HG03520 (cell line): Measurements from ENCODE around the gene LRRTM4.

ENCODE experiments used
- ATAC-seq: cut with Tn5 transposase; IDR thresholded peaks from one replicate; pipeline ENCODE4 v1.9.1; 2021; ENCODE audit warnings: mild to moderate bottlenecking, moderate library complexity; ENCODE audit not compliant: unreplicated experiment

The LRRTM4 gene

DNA sequence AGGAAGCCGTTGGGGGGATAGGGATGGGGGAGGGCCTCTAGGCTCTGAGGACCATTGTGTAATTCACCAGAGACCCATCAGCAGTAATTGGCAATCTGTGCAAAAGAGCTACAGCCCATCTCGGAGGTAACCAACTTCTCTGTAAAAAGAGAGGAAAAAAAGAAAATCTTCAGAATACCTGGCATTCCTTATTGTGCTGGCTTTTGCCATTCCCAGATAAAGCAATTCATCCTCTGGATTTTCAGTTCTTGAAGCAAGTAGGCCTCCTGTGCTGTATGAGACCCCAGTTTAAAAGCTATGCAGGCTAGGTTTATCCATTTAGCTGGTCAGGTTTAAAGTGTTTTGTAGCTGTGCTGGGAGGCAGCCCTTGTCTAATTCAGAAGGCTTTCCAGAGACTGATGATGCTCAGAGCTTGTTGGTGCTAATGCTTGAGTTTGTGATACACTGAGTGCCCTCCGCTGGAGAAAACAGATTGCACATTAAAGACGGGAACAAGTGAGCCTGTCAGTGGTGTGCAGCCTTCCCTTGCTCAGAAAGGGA is at the start of gene LRRTM4:
TSS of gene LRRTM4 (minus strand) at position 446 of the 540 bp plus-strand sequence.
- ATAC-seq = no peak

DNA sequence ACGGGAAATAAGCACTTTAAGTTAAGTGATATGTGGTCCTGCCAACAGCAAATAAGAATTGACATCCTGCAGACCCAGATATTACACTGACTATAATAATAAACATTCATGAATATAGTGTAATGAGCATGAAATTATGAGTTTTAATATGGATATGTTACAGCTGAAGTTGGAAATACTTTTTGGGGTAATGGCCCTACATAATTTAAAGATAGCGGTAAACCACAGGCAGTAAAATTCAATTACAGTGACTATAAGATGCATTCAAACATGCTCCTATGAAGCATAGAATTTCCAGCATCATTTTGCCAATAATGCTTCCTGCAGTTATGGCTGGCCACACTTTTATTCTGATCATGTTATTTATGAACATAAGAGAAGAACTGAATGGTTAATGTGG is 49.4 kb upstream of the LRRTM4 start:
- ATAC-seq = no peak

DNA sequence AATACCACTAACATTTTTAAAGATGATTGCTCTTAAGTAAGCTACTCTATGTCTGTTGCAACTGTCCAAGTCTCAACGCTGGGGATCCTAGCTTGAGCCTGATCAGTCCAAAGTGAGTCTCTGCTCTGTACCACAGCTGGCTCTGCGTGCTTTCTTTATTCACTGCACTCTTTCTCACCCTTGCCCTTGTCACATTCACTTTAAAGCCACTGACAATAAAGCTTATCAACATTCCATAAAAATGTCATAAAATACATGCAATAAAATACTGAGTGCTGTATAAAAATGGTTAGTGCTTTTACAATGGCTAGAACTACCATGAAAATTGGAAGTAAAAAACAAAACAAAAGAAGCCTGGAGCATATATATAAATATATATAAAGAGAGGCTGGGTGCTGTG is 45.5 kb upstream of the LRRTM4 start:
- ATAC-seq = no peak

DNA sequence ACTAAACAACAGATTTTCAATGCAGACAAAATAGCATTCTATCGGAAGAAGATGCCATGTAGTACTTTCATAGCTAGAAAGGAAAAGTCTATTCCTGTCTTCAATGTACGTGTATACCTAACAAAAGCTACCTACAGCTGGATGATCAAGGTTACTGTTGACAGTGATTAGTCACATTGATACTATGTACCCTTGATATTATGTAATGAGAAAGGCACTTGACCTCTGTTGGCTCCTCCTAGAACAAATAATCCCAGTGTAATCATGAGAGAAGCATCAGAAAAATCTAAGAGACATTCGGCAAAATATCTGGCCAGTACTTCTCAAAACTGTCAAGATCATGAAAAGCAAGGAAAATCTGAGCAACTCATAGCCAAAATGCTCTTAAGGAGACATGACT is 44.4 kb upstream of the LRRTM4 start:
- ATAC-seq = no peak

DNA sequence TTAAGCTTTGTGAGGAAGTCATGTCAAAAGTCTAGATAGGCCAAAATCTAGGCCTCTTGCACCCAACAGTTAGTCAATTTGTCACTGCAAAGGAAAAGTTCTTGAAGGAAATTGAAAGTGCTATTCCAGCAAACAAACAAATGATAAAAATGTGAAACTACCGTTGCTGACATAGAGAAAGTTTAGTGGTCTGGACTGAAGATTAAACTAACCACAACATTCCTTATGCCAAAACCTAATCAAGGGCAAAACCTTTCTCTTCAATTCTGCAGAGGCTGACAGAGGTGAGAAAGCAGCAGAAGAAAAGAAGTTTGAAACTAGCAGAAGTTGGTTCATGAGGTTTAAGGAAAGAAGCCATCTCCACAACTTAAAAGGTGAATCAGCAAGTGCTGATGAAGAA is 44.0 kb upstream of the LRRTM4 start:
- ATAC-seq = no peak

DNA sequence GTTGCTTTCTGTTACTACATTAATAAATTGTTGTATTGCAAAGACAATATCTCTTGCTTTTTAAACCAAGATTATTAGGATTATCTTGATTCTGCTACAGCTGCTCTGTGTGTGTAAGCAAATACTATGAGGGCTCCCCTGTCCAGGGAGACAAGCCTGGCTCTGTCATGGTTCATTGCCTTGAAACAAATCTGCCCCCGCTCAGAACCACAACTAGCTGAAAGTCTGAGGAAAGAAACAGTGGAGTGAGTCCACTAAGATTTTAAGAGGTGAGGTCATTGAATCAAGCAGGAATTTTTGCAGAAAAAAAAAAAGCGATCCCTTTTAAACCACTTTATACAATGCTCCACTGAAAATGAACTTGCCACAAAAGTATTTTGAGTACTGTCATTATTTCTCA is 30.8 kb upstream of the LRRTM4 start:
- ATAC-seq = no peak

DNA sequence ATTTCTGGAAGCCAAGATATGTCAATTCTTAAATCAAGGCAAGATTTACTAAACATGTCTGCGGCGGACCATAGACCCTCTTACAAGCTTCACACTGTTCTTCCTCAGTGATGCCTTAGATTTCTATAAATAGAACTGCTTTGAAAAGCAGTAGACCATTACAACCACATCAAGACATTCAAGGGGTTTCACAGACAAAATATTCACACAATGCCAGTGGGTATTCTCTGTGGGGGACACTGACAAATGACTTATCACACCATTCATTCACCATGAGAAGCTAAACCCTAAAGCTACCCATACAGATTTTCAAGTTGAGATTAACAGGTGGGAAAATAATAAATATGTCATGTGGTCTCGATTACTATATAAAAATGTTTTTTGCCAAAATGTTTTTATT is 15.9 kb upstream of the LRRTM4 start:
- ATAC-seq = no peak

DNA sequence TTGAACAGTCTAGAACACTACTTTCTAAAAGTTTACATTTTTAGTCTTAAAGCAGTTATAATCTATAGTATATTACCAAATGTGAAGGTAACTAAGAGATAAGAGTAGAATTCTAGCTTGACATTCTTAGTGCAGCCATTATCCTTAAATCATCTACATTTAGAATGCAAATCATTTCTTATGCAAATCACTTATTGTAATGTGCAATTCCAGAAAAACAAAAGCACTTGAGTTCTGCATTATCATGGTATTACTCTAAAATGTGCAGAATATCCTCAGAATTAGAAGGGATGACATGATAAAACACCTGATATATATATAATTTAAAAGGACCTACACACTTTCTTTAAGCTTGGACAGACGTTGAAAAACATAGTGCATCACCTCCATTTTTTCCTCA is 712 bp upstream of the LRRTM4 start:
- no peak for ATAC-seq

DNA sequence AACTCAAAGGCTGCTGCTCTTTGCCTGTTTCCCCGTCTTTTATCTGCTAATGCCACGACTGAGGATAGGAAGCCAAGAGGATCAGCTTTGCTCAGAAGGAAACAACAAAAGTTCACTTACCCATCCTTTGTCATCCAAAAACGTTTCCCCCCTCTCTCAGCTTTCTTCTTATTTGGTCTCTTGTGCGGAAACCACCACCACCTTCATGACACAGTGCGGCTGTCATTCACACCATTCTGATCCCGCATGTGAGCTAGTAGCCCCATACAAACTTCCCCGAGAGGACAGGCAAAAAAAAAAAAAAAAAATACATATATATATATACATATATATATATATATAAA is 656 bp downstream of the LRRTM4 start:
- ATAC-seq = no peak

DNA sequence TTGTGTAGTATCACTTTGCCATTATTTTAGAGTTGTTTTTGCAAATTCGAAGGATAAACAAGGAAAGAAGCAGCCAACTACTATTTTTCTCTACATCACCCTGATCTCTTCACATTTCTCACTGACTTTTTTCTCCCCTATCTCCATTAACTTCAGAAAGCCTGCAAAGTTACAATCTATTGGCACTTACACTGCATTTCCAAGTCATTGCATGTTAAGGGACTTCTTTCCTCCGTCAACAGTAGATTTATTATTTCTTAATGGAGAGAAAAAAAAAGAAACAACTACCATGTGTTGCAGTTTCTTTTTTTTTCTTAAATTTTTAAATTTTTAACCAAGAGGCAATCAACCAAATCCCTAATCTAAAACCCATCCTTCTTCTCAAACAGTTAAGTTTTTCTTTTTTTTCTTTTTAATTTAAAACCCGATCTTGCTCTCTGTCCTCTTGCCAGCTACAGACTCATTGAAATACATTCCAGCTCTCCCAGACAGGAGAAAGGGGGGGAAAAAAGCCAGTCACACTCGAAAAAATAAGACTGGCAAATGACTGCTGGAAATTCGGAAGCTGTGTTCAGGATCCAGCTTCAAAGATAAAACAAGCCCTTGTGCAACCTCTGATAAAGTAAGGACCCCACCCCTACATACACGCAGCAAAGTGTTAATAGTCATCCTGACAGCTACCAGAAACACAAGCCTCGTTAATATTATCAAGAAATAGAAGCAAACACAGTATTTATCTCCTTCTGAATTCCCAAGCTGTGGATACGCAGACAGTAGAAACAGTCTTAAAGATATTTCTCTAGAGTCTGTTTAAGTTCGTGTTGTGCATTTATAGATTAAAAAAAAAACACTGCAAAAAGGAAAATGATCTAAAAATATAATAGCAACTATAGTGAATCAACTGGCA is 1.3 kb downstream of the LRRTM4 start:
- ATAC-seq = no peak

DNA sequence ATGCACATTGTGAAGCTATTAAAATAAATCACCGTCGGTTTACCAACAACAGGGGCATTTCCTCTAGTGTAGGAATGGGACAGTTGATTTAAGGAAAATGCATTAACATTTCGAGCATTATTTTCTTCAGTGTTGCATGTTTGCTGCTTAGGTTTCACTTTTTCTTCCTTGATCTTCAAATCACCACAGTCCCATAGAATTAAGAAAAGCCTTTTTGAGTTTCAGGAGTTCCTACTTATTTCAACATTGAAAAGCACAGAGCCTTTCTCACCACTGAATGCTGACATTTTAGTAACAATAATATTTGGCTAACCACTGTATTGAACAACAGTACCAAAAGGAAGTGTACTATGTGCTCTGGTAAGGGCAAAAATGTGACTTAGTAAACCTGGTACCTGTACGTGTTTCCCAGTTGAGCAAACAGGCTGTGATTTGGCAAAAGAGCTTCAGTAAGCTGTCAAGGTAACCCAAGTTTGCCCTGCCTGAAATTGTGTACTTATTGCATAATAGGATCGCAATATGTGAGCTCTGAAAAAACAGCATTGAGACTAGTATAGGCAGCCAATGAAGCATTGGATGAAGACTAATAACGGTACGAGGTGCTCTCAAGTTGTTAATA is 2.2 kb downstream of the LRRTM4 start:
- ATAC-seq = no peak

DNA sequence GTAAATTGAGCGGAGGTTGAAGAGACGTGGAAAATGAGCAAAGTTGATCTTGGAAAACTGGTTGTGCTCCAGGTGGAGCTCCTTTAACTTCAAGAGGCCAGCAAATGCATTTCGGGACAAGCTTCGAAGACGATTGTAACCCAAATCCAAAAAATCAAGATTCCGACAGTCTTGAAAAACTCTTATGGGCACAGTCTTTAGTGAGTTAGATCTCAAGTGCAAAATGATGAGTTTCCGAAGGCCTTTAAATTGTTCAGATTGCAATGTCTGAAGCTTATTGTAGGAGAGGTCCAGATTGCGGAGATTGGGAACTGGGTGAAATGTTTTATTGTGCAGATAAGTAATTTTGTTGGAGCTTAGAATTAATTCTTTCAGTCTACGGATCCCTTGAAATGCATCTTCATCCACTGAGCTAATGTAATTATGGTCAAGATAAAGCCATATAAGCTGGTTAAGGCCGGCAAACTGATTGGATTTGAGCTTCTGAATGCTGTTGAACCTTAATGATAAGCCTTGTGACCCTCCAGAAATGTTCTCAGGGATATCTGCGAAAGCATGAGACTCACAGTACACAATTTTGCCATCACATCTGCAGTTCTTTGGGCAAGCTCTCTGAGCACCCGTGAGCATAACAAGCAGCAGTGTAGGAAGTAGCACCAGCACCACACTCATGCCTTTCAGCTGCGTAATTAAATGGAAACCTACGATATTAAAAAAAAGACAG is 2.9 kb downstream of the LRRTM4 start:
- no peak for ATAC-seq

DNA sequence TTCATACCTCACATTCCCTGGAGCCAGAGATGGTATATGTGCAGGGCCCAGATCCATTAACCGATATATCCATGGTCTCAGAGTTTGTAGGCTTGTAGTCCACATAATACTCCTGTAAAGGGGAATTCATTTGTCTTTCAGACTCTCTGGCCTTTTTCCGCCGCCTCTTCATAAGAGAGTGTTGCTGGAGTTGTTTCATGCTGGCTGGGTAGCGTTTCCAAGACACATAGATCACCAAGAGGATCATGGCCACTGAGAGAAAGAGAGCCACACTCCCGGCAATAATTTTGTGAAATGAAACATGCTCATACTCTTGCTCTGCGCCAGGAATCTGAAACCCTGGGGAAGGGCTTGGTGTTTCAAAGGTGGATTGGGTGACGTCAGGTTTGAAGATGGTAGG is 3.9 kb downstream of the LRRTM4 start:
- no peak for ATAC-seq

DNA sequence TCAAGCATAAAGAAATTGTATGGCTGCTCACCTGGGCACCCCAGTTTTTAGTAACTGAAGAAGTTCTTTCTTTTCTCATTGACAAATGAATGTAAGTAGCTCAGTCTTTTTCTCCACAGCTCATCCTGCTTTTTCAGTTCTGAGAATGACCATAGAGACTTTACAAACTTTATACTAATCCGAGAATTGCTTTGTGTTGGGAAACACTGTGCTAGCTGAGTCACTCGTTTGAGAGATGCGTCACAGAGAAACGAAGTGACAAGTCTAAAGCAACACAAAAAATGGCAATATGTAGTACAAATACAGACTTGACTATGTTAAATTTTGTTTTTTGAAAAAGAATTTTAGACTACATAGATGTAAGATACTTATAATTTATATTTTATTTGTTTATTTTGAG is 9.0 kb downstream of the LRRTM4 start:
- no peak for ATAC-seq

DNA sequence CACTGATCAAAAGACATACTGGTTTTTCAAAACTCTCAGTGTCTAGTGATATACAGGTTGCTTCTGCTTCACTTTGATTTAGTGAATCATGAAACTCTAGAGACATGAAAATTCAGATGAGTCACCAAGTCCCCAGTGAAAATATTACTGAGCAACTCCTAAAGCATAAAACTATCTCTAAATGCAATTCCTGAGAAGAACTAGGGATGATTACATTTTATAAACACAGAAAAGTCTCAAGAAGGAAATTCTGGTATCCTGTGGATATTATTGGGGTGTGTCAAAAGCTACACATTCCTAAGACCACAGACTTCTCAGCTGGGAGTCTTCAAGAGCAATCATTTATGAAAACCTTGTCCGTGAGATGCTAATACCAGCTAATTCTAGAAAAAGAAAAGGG is 9.7 kb downstream of the LRRTM4 start:
- ATAC-seq = no peak

DNA sequence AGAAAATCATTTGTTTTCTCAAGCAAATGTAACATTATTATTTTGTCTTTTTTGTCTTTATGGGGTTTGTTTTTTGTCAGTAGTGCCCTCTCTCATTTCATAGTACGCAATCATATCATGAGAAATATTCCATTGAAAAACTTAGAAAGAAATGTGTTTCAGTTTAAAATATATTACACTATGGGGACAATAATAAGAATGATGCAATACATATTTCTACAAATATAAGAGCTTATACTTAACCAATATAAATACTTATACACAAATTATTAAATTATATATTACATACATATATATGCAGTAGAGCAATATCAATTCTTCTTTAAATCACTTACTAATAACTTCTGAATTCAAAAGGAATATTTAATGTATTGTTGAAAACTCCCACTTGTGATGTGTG is 13.7 kb downstream of the LRRTM4 start:
- no peak for ATAC-seq

DNA sequence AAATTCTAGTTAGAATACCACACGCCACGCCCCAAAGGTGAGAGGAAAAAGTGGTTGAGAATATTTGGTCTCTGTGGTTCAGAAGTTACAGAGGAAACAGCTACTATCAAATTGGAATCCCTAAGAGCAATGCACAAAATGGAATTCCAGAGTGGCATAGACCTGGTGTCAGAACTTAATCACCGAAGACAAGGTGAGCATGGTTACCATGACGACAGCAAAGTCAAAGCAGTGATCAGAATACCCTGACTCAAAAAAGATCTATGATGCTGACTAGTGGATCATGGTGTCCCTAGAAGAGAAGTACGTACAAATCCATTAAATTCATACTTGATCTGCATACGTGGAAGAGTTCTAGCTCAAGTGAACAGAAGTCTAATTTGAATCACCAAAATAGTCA is 14.5 kb downstream of the LRRTM4 start:
- no peak for ATAC-seq

DNA sequence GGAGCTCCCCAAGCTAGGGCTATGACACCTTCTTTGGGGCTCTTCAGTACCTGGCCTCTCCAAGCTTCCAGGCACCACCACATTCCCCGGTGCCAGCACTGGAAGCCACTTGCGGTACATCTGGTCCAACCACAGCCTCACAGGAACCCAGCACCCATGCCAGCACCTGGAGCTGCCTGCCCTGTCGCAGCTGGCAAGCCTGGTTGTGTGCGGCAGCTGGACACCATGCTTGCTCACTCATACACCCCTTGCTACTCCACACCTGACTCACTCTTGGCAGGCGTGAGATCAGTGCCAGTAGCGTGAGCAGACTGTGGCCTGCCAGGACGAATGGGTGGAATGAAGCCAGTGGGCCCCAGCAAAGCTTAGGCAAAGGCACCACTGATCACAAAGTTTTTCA is 34.0 kb downstream of the LRRTM4 start:
- no peak for ATAC-seq

DNA sequence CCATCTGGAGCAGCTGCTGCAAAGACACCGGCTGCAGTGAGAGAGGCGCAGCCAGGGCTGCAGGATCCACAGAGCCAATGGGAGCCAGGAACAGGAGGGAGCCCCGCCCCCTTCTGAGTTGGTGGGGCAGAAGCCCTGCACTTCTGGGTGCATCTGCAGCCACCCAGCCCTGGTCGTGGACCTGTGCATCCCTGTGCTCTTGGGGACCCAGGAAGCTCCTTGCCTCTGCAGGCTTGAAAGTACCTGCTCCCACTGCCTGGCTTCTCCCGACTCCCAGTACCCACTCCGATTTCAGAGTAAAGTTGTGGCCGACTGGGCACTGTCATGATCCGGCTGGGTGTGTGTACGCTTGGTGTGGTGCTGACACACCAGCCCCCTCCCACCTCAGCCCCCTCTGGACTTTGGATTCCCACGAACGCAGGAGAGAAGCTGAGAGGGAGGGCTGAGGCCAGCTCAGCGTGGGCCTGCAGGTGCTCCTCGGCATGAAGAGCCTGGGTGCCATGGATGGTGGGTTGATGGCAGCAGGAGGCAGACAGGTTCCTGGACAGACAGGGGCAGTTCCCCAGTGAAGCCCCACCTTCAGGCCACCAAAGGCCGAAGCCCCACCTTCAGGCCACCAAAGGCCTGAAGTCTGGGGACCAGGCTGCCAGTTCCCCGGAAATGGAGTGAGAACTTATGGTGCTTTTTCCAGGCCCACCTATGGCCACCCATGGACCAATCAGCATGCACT is 34.9 kb downstream of the LRRTM4 start:
- ATAC-seq = no peak

DNA sequence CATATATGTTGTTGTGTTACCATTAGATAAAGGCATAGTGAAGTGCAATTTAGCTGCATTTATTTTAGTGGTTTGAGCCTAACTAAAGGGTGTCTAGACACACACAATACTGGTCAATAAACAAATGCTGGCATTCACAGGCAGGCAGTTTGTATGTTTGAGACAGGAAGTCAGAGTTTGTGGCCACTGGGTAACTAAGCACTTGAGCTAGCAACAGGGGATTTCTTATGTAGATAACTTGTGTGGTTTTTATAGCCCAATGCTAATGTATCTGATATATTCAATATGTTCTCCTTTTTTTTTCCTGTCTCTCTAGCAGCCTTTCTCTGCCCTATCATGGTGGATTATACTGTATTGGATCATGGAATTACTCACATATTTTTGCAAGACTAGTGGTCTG is 38.1 kb downstream of the LRRTM4 start:
- no peak for ATAC-seq

DNA sequence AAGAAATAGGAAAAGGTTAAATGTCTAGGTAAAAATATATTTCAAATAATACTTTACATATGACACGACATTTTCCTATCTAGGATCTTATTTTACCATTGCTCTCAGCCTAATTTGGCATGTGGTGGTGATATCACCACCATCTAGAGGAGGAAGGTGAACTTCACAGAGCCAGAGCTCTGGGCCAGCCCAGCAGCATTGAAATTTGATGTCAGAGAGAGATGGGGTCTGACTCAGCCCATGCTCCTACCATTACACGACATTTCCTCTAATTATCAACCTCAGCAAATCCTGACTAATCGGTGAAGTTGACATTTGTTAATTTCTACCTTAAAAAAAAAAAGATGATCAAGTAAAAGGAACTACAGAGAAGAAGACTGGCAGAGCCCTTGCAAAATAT is 42.3 kb downstream of the LRRTM4 start:
- no peak for ATAC-seq
